Large intestine (tissue), 3 donors: Measurements from ENCODE around the gene GGA2. TPM values are rescaled to one million over a fixed set of nuclear protein-coding genes. Genes with fewer than 3 reads are reported as not detected.

Source experiments
- DNase-seq, 2 donors: peaks; one replicate each; pipeline versions ENCODE4 v3.0.0 to v3.0.0-alpha.2; 2013
- H3K27ac ChIP-seq: one replicate; pipeline ENCODE4 v1.5.1; 2013; ENCODE audit warnings: low read length
- H3K27me3 ChIP-seq: 2 replicates; pipeline ENCODE4 v1.6.1; 2013; ENCODE audit warnings: low read length; ENCODE audit not compliant: control insufficient read depth, insufficient read depth
- H3K36me3 ChIP-seq: 2 replicates; pipeline ENCODE4 v1.6.1; 2013; ENCODE audit warnings: low read length; ENCODE audit not compliant: control insufficient read depth, insufficient read depth
- H3K4me1 ChIP-seq: one replicate; pipeline ENCODE4 v1.6.1; 2013; ENCODE audit warnings: low read length; ENCODE audit not compliant: control insufficient read depth, insufficient read depth
- H3K4me3 ChIP-seq: one replicate; pipeline ENCODE4 v1.5.1; 2013; ENCODE audit warnings: low read length
- H3K9me3 ChIP-seq: one replicate; pipeline ENCODE4 v1.6.1; 2013; ENCODE audit warnings: mild to moderate bottlenecking, low read depth, low read length, moderate library complexity; ENCODE audit not compliant: control insufficient read depth
- WGBS: methylation state at CpG from one replicate; pipeline ENCODE4 v1.1.5; 2013; ENCODE audit warnings: low lambda C conversion rate; ENCODE audit not compliant: insufficient coverage; 5-methylcytosine and 5-hydroxymethylcytosine counted together
- polyA plus RNA-seq: library from polyadenylated mRNA; unstranded; fragments of 120-200 nt; gene quantifications from one replicate; pipeline ENCODE4 v1.2.1, GENCODE V29; 2013

Gene GGA2
- polyA plus RNA-seq, 1 donor, result 88.5 TPM

- Histone ChIP-seq H3K9me3 (no peaks in the 10 kb centered on the region), H3K36me3 (peaks cover 19% of the 10 kb centered on the region), H3K27ac (peak overlapping the region; percentile 23), H3K4me3 (no peak overlapping the region), H3K27me3 (no peaks in the 10 kb centered on the region), H3K4me1 (no peaks in the 10 kb centered on the region)
- 82% methylated on average over 5 of the region's 11 CpGs for WGBS
- peak; percentile 38 to 62 for DNase-seq
Measured at GRCh38 chr16:23423496-23424049, 86.7 kb downstream of the GGA2 start.

- Histone ChIP-seq H3K27ac (no peak overlapping the region), H3K4me1 (no peaks in the 10 kb centered on the region), H3K36me3 (peaks cover 40% of the 10 kb centered on the region), H3K9me3 (no peaks in the 10 kb centered on the region), H3K4me3 (no peak overlapping the region), H3K27me3 (no peaks in the 10 kb centered on the region)
- no peak for DNase-seq
- no CpG with 5 or more reads among the region's 5 CpGs for WGBS
Measured at GRCh38 chr16:23420011-23420410, 90.3 kb downstream of the GGA2 start.

GRCh38 chr16:23416816-23417215 lies 93.5 kb downstream of the GGA2 start:
- no CpG with 5 or more reads among the region's 7 CpGs for WGBS
- peaks cover 56% of the 10 kb centered on the region for H3K36me3 ChIP-seq
- no peaks in the 10 kb centered on the region for H3K4me1 ChIP-seq

GRCh38 chr16:23414731-23415130 lies 95.6 kb downstream of the GGA2 start:
- Histone ChIP-seq H3K27me3 (no peaks in the 10 kb centered on the region), H3K36me3 (peaks cover 69% of the 10 kb centered on the region), H3K9me3 (no peaks in the 10 kb centered on the region), H3K4me3 (no peak overlapping the region), H3K4me1 (no peaks in the 10 kb centered on the region), H3K27ac (no peak overlapping the region)
- no peak for DNase-seq
- no CpG with 5 or more reads among the region's 6 CpGs for WGBS

More at GRCh38 chr16:23416816-23417215, 93.5 kb downstream of the GGA2 start:
- Histone ChIP-seq H3K4me3 (no peak overlapping the region), H3K9me3 (no peaks in the 10 kb centered on the region), H3K27me3 (no peaks in the 10 kb centered on the region), H3K27ac (no peak overlapping the region)
- DNase-seq, result no peak

Other genes with a start within 250 kb of the GGA2 start
- gene SCNN1B, start 208.2 kb downstream of the GGA2 start, polyA plus RNA-seq, result 0.13 TPM
- gene COG7, start 57.3 kb downstream of the GGA2 start, polyA plus RNA-seq, result 23.1 TPM
- 23.0 TPM for gene EARS2, start 46.9 kb upstream of the GGA2 start, polyA plus RNA-seq
- 44.3 TPM for gene UBFD1, start 47.2 kb upstream of the GGA2 start, polyA plus RNA-seq
- 117 TPM for gene NDUFAB1, start 85.8 kb upstream of the GGA2 start, polyA plus RNA-seq
- 17.3 TPM for gene PALB2, start 130.8 kb upstream of the GGA2 start, polyA plus RNA-seq
- 54.0 TPM for gene DCTN5, start 131.0 kb upstream of the GGA2 start, polyA plus RNA-seq
- gene PLK1, start 168.4 kb upstream of the GGA2 start, polyA plus RNA-seq, result 13.0 TPM
- gene ERN2, start 202.7 kb upstream of the GGA2 start, polyA plus RNA-seq, result 17.6 TPM
- gene CHP2, start 244.5 kb upstream of the GGA2 start, polyA plus RNA-seq, result 195 TPM